ENCODE results near the gene AMH. TPM values are rescaled to one million over a fixed set of nuclear protein-coding genes. Genes with fewer than 3 reads are reported as not detected.

The AMH gene
- total and polyA plus RNA-seq, 4 donors = 0.73 to 3.5 (median 1.8) TPM

GRCh38 chr19:2216361-2217225 lies 32.5 kb upstream of the AMH start:
- no peak overlapping the region for H3K9ac ChIP-seq (ENCODE audit: insufficient read depth in 1 of 2, low read length in 2 of 2)
- 97% methylated on average over 43 of the region's 43 CpGs for WGBS, 2 donors
- H3K4me1 ChIP-seq (ENCODE audit: control insufficient read depth in 5 of 5, insufficient read depth in 5 of 5, low read length in 5 of 5) = peaks cover 0 to 19% (median 4%) of the 10 kb centered on the region in 5 donors
- H3K4me3 ChIP-seq = no peak overlapping the region
- ATAC-seq (ENCODE audit: insufficient read depth, low FRiP score) (no peak), DNase-seq (no peak)
- peaks cover 0 to 4% (median 0%) of the 10 kb centered on the region in 4 donors for H3K9me3 ChIP-seq (ENCODE audit: control insufficient read depth in 4 of 4, insufficient read depth in 3 of 4, low read length in 3 of 4)
- no peak for TF ChIP-seq CTCF (IDR thresholded peaks at IDR 0.05; ENCODE audit: control extremely low read depth, extremely low read depth)
- H3K36me3 ChIP-seq (ENCODE audit: control insufficient read depth in 4 of 4, insufficient read depth in 4 of 4, low read length in 4 of 4) = peaks cover 8 to 85% (median 35%) of the 10 kb centered on the region in 4 donors
- H3K27ac ChIP-seq (ENCODE audit: low read depth in 1 of 2, low read length in 1 of 2) = no peak overlapping the region
- H3K27me3 ChIP-seq (ENCODE audit: control insufficient read depth in 3 of 3, insufficient read depth in 3 of 3, low read length in 2 of 3) = no peaks in the 10 kb centered on the region

GRCh38 chr19:2217591-2217990 lies 31.5 kb upstream of the AMH start:
- peaks cover 0 to 4% (median 0%) of the 10 kb centered on the region in 4 donors for H3K9me3 ChIP-seq (ENCODE audit: control insufficient read depth in 4 of 4, insufficient read depth in 3 of 4, low read length in 3 of 4)
- H3K9ac ChIP-seq (ENCODE audit: insufficient read depth in 1 of 2, low read length in 2 of 2) = no peak overlapping the region
- TF ChIP-seq CTCF (IDR thresholded peaks at IDR 0.05; ENCODE audit: control extremely low read depth, extremely low read depth) = no peak
- no peak for ATAC-seq (ENCODE audit: insufficient read depth, low FRiP score)
- no peak overlapping the region for H3K4me3 ChIP-seq
- no peaks in the 10 kb centered on the region for H3K27me3 ChIP-seq (ENCODE audit: control insufficient read depth in 3 of 3, insufficient read depth in 3 of 3, low read length in 2 of 3)
- H3K27ac ChIP-seq (ENCODE audit: low read depth in 1 of 2, low read length in 1 of 2) = no peak overlapping the region
- H3K4me1 ChIP-seq (ENCODE audit: control insufficient read depth in 5 of 5, insufficient read depth in 5 of 5, low read length in 5 of 5) = peaks cover 0 to 19% (median 4%) of the 10 kb centered on the region in 5 donors
- H3K36me3 ChIP-seq (ENCODE audit: control insufficient read depth in 4 of 4, insufficient read depth in 4 of 4, low read length in 4 of 4) = peaks cover 5 to 86% (median 31%) of the 10 kb centered on the region in 4 donors
- DNase-seq = no peak
- 97% methylated on average over 19 to 22 of the region's 22 CpGs for WGBS, 2 donors

GRCh38 chr19:2219726-2220125 lies 29.4 kb upstream of the AMH start:
- H3K9ac ChIP-seq (ENCODE audit: insufficient read depth in 1 of 2, low read length in 2 of 2) = no peak overlapping the region
- peaks cover 0 to 84% (median 29%) of the 10 kb centered on the region in 4 donors for H3K36me3 ChIP-seq (ENCODE audit: control insufficient read depth in 4 of 4, insufficient read depth in 4 of 4, low read length in 4 of 4)
- DNase-seq = no peak
- H3K4me1 ChIP-seq (ENCODE audit: control insufficient read depth in 5 of 5, insufficient read depth in 5 of 5, low read length in 5 of 5) = peaks cover 0 to 4% (median 0%) of the 10 kb centered on the region in 5 donors
- no peak for TF ChIP-seq CTCF (IDR thresholded peaks at IDR 0.05; ENCODE audit: control extremely low read depth, extremely low read depth)
- H3K9me3 ChIP-seq (ENCODE audit: control insufficient read depth in 4 of 4, insufficient read depth in 3 of 4, low read length in 3 of 4) = peaks cover 0 to 2% (median 0%) of the 10 kb centered on the region in 4 donors
- no peak for ATAC-seq (ENCODE audit: insufficient read depth, low FRiP score)
- H3K27me3 ChIP-seq (ENCODE audit: control insufficient read depth in 3 of 3, insufficient read depth in 3 of 3, low read length in 2 of 3) = no peaks in the 10 kb centered on the region
- H3K27ac ChIP-seq (ENCODE audit: low read depth in 1 of 2, low read length in 1 of 2) = no peak overlapping the region
- H3K4me3 ChIP-seq = no peak overlapping the region
- WGBS, 2 donors = 93 to 98% methylated on average over 21 of the region's 21 CpGs

Measured in lung (tissue), 12 donors.